Prostate gland (tissue), 2 donors: ENCODE data around the gene RUFY3. TPM values are rescaled to one million over a fixed set of nuclear protein-coding genes. Genes with fewer than 3 reads are reported as not detected.

Experiments
- DNase-seq: peaks from one replicate; pipeline ENCODE4 v3.0.0-alpha.2; 2019; ENCODE audit warnings: low spot score
- H3K27ac ChIP-seq, 2 donors: fragments of 200-600 bp; sonication (generic); 2 replicates each; pipeline ENCODE4 v1.5.1; 2017 to 2019
- H3K27me3 ChIP-seq: fragments of 200-600 bp; sonication (generic); replicated peaks from 2 replicates; pipeline ENCODE4 v1.5.1; 2019; ENCODE audit not compliant: insufficient read depth
- H3K36me3 ChIP-seq, 2 donors: fragments of 200-600 bp; sonication (generic); 1 replicate in 1 of 2; 2 replicates in 1 of 2; pipeline versions ENCODE4 v1.5.1 to v1.8.1; 2017 to 2019
- H3K4me1 ChIP-seq: fragments of 200-600 bp; sonication (generic); replicated peaks from 2 replicates; pipeline ENCODE4 v1.5.1; 2019
- H3K4me3 ChIP-seq, 2 donors: fragments of 200-600 bp; sonication (generic); 2 replicates each; pipeline ENCODE4 v1.5.1; 2017 to 2019
- H3K9me3 ChIP-seq: fragments of 200-600 bp; sonication (generic); 2 replicates; pipeline ENCODE4 v1.5.1; 2017
- CTCF ChIP-seq, 4 experiments: fragments of 200-600 bp in 2 of 4; fragments of 450-650 bp in 2 of 4; sonication (generic) in 2 of 4; IDR thresholded peaks; 1 replicate in 3 of 4; 2 replicates in 1 of 4; pipeline ENCODE4 v1.5.1; 2016 to 2019; ENCODE audit warnings: antibody characterized with exemption in 4 of 4, mild to moderate bottlenecking in 2 of 4, moderate library complexity in 2 of 4
- POLR2A ChIP-seq: fragments of 450-650 bp; IDR thresholded peaks from one replicate; pipeline ENCODE4 v1.6.1; 2016; ENCODE audit warnings: antibody characterized with exemption, mild to moderate bottlenecking
- POLR2AphosphoS5 ChIP-seq: sonication (generic); formaldehyde crosslinking; IDR thresholded peaks from one replicate; pipeline ENCODE4 v1.6.1; 2017; ENCODE audit warnings: antibody characterized with exemption
- WGBS: methylation state at CpG from one replicate; pipeline ENCODE4 v1.1.5; 2018; 5-methylcytosine and 5-hydroxymethylcytosine counted together
- intact Hi-C: fragments of 100-400 bp; cut with DNase I; formaldehyde crosslinking; loops from one replicate; pipeline ENCODE4 v1.14.2; 2022
- total RNA-seq, 2 donors: library from RNA; depleted of rRNA; stranded (reverse); fragments of >200 nt; gene quantifications; one replicate each; pipeline ENCODE4 v1.1.0, GENCODE V29; 2016

The RUFY3 gene
- total RNA-seq, 2 donors from 2014 or later = 51.7 to 118 TPM

GRCh38 chr4:70831293-70831692 is 109.5 kb downstream of the RUFY3 start:
- intact Hi-C loops = loop anchor here (10.0 kb wide), 1 partner anchor 146 kb away; the partner anchor contains the start of gene UTP3
- WGBS = over 99% methylated on average over 4 of the region's 4 CpGs

DNA sequence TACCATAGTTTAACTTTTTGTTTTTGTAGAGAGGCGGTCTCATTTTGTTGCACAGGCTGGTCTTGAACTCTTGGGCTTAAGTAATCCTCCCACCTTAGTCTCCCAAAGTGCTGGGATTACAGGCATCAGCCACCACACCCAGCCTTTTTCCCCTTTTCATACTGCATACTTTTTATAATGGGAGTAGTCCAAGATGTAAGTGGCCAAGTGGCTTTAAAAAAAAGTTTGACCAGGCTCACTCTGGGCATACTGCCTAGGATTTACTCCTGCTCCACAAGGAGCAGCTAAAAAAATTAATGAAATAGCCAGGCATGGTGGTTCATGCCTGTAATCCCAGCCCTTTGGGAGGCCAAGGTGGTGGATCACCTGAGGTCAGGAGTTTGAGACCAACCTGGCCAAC is 111.9 kb downstream of the RUFY3 start:
- no peaks in the 10 kb centered on the region for H3K27me3 ChIP-seq
- intact Hi-C loops = loop anchor here (10.0 kb wide), 1 partner anchor 149 kb away; the partner anchor contains the start of gene UTP3
- H3K4me3 ChIP-seq = no peak overlapping the region
- no peaks in the 10 kb centered on the region for H3K4me1 ChIP-seq
- DNase-seq = no peak
- TF ChIP-seq CTCF (IDR thresholded peaks at IDR 0.05) (no peak), POLR2AphosphoS5 (no peak), POLR2A (no peak)
- no peaks in the 10 kb centered on the region for H3K9me3 ChIP-seq
- H3K36me3 ChIP-seq = peaks cover 5 to 7% of the 10 kb centered on the region in 2 donors
- H3K27ac ChIP-seq = no peak overlapping the region
- 97% methylated on average over 1 of the region's 1 CpG for WGBS

More at GRCh38 chr4:70831293-70831692, 109.5 kb downstream of the RUFY3 start:
- no peaks in the 10 kb centered on the region for H3K27me3 ChIP-seq
- H3K4me1 ChIP-seq = no peaks in the 10 kb centered on the region
- no peaks in the 10 kb centered on the region for H3K9me3 ChIP-seq
- no peak overlapping the region for H3K4me3 ChIP-seq
- DNase-seq = no peak
- H3K27ac ChIP-seq = no peak overlapping the region
- TF ChIP-seq POLR2A (no peak), POLR2AphosphoS5 (no peak), CTCF (IDR thresholded peaks at IDR 0.05) (no peak)
- H3K36me3 ChIP-seq = peaks cover 5 to 13% of the 10 kb centered on the region in 2 donors

- no peaks in the 10 kb centered on the region for H3K4me1 ChIP-seq
- H3K27me3 ChIP-seq = no peaks in the 10 kb centered on the region
- no peak for DNase-seq
- TF ChIP-seq POLR2AphosphoS5 (no peak), CTCF (IDR thresholded peaks at IDR 0.05) (no peak), POLR2A (no peak)
- WGBS = 46% methylated on average over 2 of the region's 2 CpGs
- H3K9me3 ChIP-seq = no peaks in the 10 kb centered on the region
- intact Hi-C loops = loop anchor here (10.0 kb wide), 1 partner anchor 151 kb away; the partner anchor contains the start of gene UTP3
- H3K36me3 ChIP-seq = no peaks in the 10 kb centered on the region
- H3K4me3 ChIP-seq = no peak overlapping the region
- no peak overlapping the region for H3K27ac ChIP-seq
These were observed 114.3 kb downstream of the RUFY3 start for GRCh38 chr4:70836081-70836480.

GRCh38 chr4:70838204-70838603 is 116.4 kb downstream of the RUFY3 start:
- 14% methylated on average over 4 of the region's 4 CpGs for WGBS
- DNase-seq = no peak
- TF ChIP-seq POLR2A = no peak
- no peak for TF ChIP-seq POLR2AphosphoS5
- no peak for TF ChIP-seq CTCF (IDR thresholded peaks at IDR 0.05)
- Histone ChIP-seq H3K4me1 (no peaks in the 10 kb centered on the region), H3K9me3 (no peaks in the 10 kb centered on the region), H3K27me3 (no peaks in the 10 kb centered on the region), H3K4me3 (peak overlapping the region; percentile 89 to 90), H3K27ac (peak overlapping the region; percentile 86 to 89), H3K36me3 (no peaks in the 10 kb centered on the region)
- intact Hi-C loops = loop anchor here (2.0 to 10.0 kb wide), 2 partner anchors 153 to 155 kb away; partner anchors contain the start of genes DCK and UTP3
